ENCODE results near the gene CS.

CS gene

GRCh38 chr12:56242986-56243385 lies 57.1 kb downstream of the CS start:
- no peak for DNase-seq

- DNase-seq: no peak
Measured at GRCh38 chr12:56241424-56242303, 58.5 kb downstream of the CS start.

- DNase-seq: no peak
Measured at GRCh38 chr12:56237552-56237951, 62.6 kb downstream of the CS start.

- no peak for DNase-seq
Measured at GRCh38 chr12:56236985-56237384, 63.1 kb downstream of the CS start.

- DNase-seq: no peak
Measured at GRCh38 chr12:56236091-56236490, 64.0 kb downstream of the CS start.

GRCh38 chr12:56234746-56235436 lies 65.2 kb downstream of the CS start:
- DNase-seq: no peak

- no peak for DNase-seq
Measured at GRCh38 chr12:56231184-56231582, 68.9 kb downstream of the CS start.

GRCh38 chr12:56230432-56231183 lies 69.5 kb downstream of the CS start:
- no peak for DNase-seq

- no peak for DNase-seq
Measured at GRCh38 chr12:56229916-56230431, 70.2 kb downstream of the CS start, which contains the start of gene SLC39A5. TSS of gene SLC39A5 (plus strand) at chr12:56230051. CDS start at chr12:56231275, 1,224 bp downstream.

GRCh38 chr12:56229082-56229481 lies 71.0 kb downstream of the CS start:
- DNase-seq: no peak

GRCh38 chr12:56224954-56225353 lies 75.2 kb downstream of the CS start:
- no peak for DNase-seq

- DNase-seq: peak; percentile 94
Measured at GRCh38 chr12:56224102-56224701, 75.9 kb downstream of the CS start, which contains the start of gene NABP2. TSS of gene NABP2 (plus strand) at chr12:56224342. CDS start at chr12:56224857, 515 bp downstream.

GRCh38 chr12:56223571-56224101 lies 76.5 kb downstream of the CS start:
- no peak for DNase-seq

GRCh38 chr12:56222531-56222895 lies 77.6 kb downstream of the CS start:
- no peak for DNase-seq

- peak; percentile 93 for DNase-seq
Measured at GRCh38 chr12:56221757-56222530, 78.2 kb downstream of the CS start, which contains the start of gene RNF41. TSS of gene RNF41 (minus strand) at chr12:56221922. CDS start at chr12:56214047, 7,875 bp downstream.
